Endothelial cell of umbilical vein (primary cell): ENCODE measurements around the gene ZNF593.

Experiments
- CTCF ChIP-seq, 2 donors: IDR thresholded peaks; 1 replicate in 1 of 2; 2 replicates in 1 of 2; pipeline ENCODE4 v1.5.1; 2011; ENCODE audit warnings: low read length in 2 of 2, mild to moderate bottlenecking in 2 of 2, moderate library complexity in 2 of 2, control low read depth in 1 of 2, inconsistent platforms in 1 of 2, low read depth in 1 of 2; ENCODE audit not compliant: insufficient read depth in 1 of 2; ENCODE audit errors: extremely low read depth in 1 of 2
- EZH2 ChIP-seq: IDR thresholded peaks from 2 replicates; pipeline ENCODE4 v1.6.1; 2012; ENCODE audit warnings: borderline replicate concordance, low read depth, mild to moderate bottlenecking, moderate library complexity, low read length, inconsistent platforms; ENCODE audit not compliant: severe bottlenecking
- FOS ChIP-seq: IDR thresholded peaks from 2 replicates; pipeline ENCODE4 v1.6.1; 2011; ENCODE audit warnings: mild to moderate bottlenecking, low read length, moderate library complexity, borderline replicate concordance; ENCODE audit not compliant: insufficient read depth
- GATA2 ChIP-seq: IDR thresholded peaks from 2 replicates; pipeline ENCODE4 v1.7.0; 2011; ENCODE audit warnings: low read depth, mild to moderate bottlenecking, moderate library complexity, mixed read lengths, low read length; ENCODE audit not compliant: insufficient read length, insufficient read depth
- POLR2A ChIP-seq: IDR thresholded peaks from 2 replicates; pipeline ENCODE4 v1.6.1; 2012; ENCODE audit warnings: low read depth, mild to moderate bottlenecking, control low read depth, low read length
- POLR2AphosphoS5 ChIP-seq: IDR thresholded peaks from 2 replicates; pipeline ENCODE4 v1.6.1; 2012; ENCODE audit warnings: low read depth, mild to moderate bottlenecking, control low read depth, low read length, moderate library complexity; ENCODE audit not compliant: insufficient read depth
- TF ChIP-seq, protein P1 (sequence below): IDR thresholded peaks from 2 replicates; pipeline ENCODE4 v1.6.1; 2011; ENCODE audit not compliant: insufficient read depth, insufficient read length

GRCh38 chr1:26197813-26198212 is 28.1 kb downstream of the ZNF593 start:
- TF ChIP-seq CTCF (IDR thresholded peaks at IDR 0.05; ENCODE audit: extremely low read depth in 1 of 2, insufficient read depth in 1 of 2, low read depth in 1 of 2, low read length in 2 of 2) (no peak), EZH2 (no peak), POLR2AphosphoS5 (no peak), FOS (no peak), POLR2A (no peak), GATA2 (no peak)
- TF ChIP-seq, protein P1, sequence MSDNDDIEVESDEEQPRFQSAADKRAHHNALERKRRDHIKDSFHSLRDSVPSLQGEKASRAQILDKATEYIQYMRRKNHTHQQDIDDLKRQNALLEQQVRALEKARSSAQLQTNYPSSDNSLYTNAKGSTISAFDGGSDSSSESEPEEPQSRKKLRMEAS: no peak
